NT2/D1 (cell line): ENCODE measurements around the gene MINK1.

Experiments
- SUZ12 ChIP-seq: IDR thresholded peaks from 2 replicates; pipeline ENCODE4 v1.6.1; 2011; ENCODE audit not compliant: insufficient read length, insufficient read depth; ENCODE audit errors: extremely low read depth
- YY1 ChIP-seq: IDR thresholded peaks from 2 replicates; pipeline ENCODE4 v1.6.1; 2011; ENCODE audit not compliant: insufficient read length, insufficient read depth
- ZNF274 ChIP-seq: IDR thresholded peaks from 2 replicates; pipeline ENCODE4 v1.6.1; 2011; ENCODE audit warnings: mild to moderate bottlenecking, low read depth, low read length

- TF ChIP-seq SUZ12 (no peak), ZNF274 (no peak), YY1 (no peak)
These were observed 68.0 kb downstream of the MINK1 start for GRCh38 chr17:4901108-4901647.
